Measurements from ENCODE around the gene JAZF1. TPM values are rescaled to one million over a fixed set of nuclear protein-coding genes. Genes with fewer than 3 reads are reported as not detected.

JAZF1 gene
- total and polyA plus RNA-seq, 10 of the 15 experiments (the other 5 are each of a cell fraction or from before 2014, with no cell fraction given), result 0.04 to 0.82 (median 0.15) TPM; not detected in 3

GRCh38 chr7:28041508-28042314 lies 138.9 kb downstream of the JAZF1 start:
- ChIA-PET SMC1A (ENCODE audit: uncharacterized antibody, unreplicated experiment) (no interaction called here), POLR2A (no interaction called here), CTCF (interaction anchor here (0.7 to 1.4 kb wide), 2 partner anchors 21 to 55 kb away, joined by 3 to 5 read pairs; no protein-coding TSS in a partner anchor), RAD21 (ENCODE audit: unreplicated experiment) (no interaction called here)
- intact Hi-C loops (cut with micrococcal nuclease; ENCODE audit: unreplicated experiment), result no loop called here
- Histone ChIP-seq H3K27ac (ENCODE audit: control insufficient read depth, insufficient read depth) (no peak overlapping the region), H3K9me3 (replicated peaks; ENCODE audit: control insufficient read depth, insufficient read depth, low read length) (no peaks in the 10 kb centered on the region), H3K27me3 (replicated peaks in 1 of 2; ENCODE audit: control insufficient read depth in 2 of 2, insufficient read depth in 2 of 2, low read length in 1 of 2) (no peaks in the 10 kb centered on the region; a peak in 1 of 4 replicates), H2AFZ (ENCODE audit: control insufficient read depth, low read depth, low read length) (no peak overlapping the region), H3K4me1 (ENCODE audit: control insufficient read depth, insufficient read depth, low read length) (peaks cover 4% of the 10 kb centered on the region), H3K36me3 (ENCODE audit: control insufficient read depth in 2 of 2, insufficient read depth in 2 of 2, low read length in 1 of 2) (no peaks in the 10 kb centered on the region), H3K4me2 (ENCODE audit: control insufficient read depth, insufficient read depth) (no peak overlapping the region), H3K4me3 (no peak overlapping the region), H3K9ac (ENCODE audit: control insufficient read depth, insufficient read depth, low read length) (no peak overlapping the region), H3K79me2 (ENCODE audit: control insufficient read depth, insufficient read depth, low read length) (no peaks in the 10 kb centered on the region), H4K20me1 (ENCODE audit: control insufficient read depth, insufficient read depth) (no peaks in the 10 kb centered on the region)
- in situ Hi-C loops (cut with MboI), result no loop called here
- FAIRE-seq (no peak), DNase-seq (ENCODE audit: low read depth, low spot score) (no peak), ATAC-seq (no peak)
- BruUV-seq (replicated peaks), result no TSS peak
- 25% methylated on average over 5 of the region's 5 CpGs for WGBS (ENCODE audit: insufficient coverage, insufficient replicate concordance, low lambda C conversion rate, missing lambda C conversion rate)
- 0 out of 2 replicates have a peak, but pooled peaks have one; percentile 15 for TF ChIP-seq ATF2 (IDR thresholded peaks at IDR 0.05; ENCODE audit: low read length)
- TF ChIP-seq, protein P1, sequence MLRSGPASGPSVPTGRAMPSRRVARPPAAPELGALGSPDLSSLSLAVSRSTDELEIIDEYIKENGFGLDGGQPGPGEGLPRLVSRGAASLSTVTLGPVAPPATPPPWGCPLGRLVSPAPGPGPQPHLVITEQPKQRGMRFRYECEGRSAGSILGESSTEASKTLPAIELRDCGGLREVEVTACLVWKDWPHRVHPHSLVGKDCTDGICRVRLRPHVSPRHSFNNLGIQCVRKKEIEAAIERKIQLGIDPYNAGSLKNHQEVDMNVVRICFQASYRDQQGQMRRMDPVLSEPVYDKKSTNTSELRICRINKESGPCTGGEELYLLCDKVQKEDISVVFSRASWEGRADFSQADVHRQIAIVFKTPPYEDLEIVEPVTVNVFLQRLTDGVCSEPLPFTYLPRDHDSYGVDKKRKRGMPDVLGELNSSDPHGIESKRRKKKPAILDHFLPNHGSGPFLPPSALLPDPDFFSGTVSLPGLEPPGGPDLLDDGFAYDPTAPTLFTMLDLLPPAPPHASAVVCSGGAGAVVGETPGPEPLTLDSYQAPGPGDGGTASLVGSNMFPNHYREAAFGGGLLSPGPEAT (IDR thresholded peaks at IDR 0.05; ENCODE audit: low read depth), result no peak
